Hypothalamus (tissue), 51 donors: ENCODE measurements around the gene EPHB1.
"Not testable (repeated sequence)": the region's sequence is repeated elsewhere in the genome, so short reads cannot be mapped to it uniquely, and the experiment has no call there.

Experiments used
- DNase-seq, 51 donors: peaks; one replicate each; lab custom pipeline; 2025; lab: John Stamatoyannopoulos, UW

EPHB1 gene

DNA sequence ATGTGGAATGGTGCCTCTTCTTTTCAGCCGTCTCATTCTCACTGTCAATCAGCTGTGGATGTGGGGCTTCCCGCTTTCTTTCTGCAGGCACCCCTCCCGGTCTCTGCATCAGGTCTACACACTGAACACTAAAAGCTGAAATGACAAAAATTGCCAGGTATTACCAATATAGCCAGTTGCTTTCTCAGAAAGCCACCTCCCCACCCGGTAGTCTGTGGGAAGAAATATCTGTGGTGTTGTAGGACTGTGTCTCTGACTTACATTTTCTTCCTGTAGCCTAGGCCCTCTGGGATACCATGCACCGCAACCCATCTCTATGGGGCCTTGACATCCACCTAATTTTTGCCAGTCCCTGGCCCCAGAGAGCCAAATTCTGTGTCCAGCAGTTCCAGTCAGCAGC lies 19.2 kb upstream of the EPHB1 start:
- DNase-seq: no peak

DNA sequence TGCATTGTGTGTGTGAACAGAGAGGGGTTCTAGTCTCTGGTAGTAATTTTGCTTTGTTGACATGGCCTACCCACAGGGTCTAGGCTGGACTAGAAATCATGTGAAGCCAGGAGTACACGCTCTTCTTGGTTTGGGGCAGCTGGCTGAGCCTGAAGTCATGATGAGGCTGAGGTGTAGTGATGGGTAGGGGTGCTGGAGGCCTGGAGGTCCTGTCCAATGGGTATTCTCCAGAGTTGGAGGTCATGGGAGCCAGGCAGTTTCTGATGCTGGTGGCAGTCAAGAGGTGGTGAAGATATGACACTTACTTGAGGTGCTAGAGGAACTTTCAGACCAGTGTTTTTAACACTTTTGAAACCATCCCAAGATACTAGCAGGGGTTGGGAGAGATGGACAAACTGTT lies 18.5 kb upstream of the EPHB1 start:
- no peak for DNase-seq

DNA sequence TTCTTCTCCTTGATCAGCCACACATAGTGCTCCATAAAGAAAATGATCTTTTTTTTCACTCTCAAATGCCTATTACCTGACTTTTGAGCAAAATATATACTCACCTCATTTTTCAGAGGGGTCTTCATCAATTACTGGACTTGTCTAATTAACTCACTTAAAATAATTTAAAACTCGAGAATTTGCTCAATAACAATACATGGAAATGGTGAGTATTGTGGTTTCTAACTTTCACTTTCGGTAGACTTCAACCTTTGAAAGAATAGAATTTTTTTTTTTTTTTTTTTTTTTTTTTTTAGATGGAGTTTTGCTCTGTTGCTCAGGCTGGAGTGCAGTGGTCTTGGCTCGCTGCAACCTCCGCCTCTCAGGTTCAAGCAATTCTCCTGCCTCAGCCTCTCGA lies 17.7 kb upstream of the EPHB1 start:
- no peak for DNase-seq

- not testable (repeated sequence) for DNase-seq
Observed at GRCh38 chr3:134788283-134788682, 6.8 kb upstream of the EPHB1 start.

GRCh38 chr3:134790065-134790464 lies 5.0 kb upstream of the EPHB1 start:
- DNase-seq: no peak

- no peak for DNase-seq
Observed at GRCh38 chr3:134791992-134792391, 3.1 kb upstream of the EPHB1 start.

GRCh38 chr3:134792700-134793099 lies 2.4 kb upstream of the EPHB1 start:
- DNase-seq: no peak

DNA sequence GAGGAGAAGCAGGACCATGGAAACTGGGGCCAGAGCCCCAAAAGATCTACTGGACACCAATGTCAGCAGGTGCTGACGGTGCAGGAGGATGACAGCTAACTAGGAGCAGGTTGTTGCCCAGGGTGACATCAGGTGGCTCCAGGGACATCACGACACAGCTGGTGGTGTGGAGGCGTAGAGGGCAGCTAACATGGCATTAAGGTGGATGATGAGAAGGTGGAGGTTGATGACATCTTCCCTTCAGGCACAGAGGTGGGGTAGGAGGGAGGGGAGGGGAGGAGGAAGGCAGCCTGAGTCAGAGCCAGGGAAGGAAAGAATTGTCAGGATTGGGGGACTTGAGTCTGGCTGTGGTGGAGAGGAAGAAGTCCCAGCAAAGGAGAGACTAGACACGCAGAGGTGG lies 1.5 kb upstream of the EPHB1 start:
- DNase-seq: no peak

DNA sequence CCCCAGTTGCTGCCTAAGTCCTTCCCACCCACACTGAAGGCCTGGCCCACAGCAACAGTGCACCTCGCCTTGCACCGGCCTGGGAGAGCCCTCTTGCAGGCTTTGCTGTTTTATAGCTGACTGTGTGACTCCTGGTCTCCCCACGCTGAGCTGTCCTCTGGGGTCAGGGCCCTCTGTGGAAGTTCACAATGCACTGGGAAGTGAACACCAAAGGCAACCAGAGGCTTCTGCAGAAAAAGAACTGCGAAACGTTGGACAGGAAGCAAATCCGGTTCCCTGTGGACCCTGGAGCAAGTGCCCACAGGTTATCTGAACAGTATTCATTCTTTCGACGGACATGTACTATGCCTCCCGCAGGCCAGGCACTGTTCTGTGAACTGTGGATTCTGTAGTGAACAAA lies 737 bp upstream of the EPHB1 start:
- no peak for DNase-seq

DNA sequence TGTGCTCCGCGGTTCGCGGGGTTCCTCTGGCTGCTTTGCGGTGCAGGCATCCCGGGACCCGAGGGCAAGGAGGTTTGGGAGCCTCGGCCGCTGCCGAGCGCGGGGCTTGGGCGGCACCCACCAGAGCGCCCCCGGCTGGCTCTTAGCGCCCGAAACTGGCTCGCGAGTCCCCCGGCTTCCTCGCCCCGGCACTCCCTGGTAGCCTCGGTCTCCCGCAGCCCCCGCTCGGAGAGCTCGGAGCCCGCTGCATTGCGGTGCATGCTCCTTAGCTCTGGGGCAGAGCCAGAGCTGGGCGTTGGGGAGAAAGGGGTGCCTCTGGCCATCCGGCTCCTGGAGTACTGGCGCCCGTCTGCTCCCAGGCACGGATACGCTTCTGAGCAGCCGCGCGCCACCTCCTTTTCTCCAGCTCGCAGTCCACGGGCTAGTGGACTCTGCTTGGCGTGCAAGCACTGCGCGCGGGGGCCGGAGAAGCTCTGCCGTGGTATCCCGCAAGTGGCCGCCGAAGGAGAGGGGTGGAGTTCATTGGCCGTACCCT lies 753 bp downstream of the EPHB1 start:
- peak in 5 of 51 donors; percentile 17 to 34 (median 25) for DNase-seq

DNA sequence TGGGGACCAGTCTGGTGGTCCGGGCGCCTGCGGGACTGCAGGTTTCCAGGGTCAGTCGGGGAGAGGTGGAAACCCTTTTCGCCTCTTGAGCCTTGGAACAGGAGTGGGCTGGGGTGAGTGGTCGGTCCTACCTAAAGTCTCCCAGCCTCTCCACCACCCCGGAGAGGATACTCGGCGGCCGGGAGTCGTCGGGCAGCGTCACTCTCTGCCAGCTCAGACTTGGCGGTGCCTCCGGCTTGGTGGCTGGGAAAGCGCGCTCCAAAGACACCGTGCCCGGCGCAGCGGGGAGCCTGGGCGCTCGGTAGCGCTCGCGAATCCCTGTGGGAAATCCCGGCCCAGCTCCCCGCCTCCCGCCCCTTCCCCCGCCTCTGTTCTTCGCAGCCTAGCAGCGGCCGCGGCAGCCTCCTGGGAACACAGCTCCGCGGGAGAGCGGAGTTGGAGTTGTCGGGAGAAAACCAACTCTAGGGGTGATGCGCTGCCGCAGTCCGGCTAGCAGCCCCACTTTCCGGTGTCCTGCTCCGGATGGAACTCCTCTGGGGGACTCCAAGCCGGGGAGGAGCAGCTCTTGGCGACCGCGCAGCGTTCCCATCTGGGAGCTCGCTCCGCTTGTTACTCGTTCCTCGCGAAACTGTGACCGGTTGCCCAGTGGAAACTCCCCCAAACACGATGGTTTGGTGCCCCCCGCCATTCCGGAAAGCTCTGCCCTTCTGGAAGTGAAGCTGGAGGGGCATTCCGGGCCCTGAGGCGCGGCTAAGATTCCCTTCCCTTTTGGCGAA lies 1.4 kb downstream of the EPHB1 start:
- peak in 24 of 51 donors; percentile 13 to 55 (median 36) for DNase-seq

DNA sequence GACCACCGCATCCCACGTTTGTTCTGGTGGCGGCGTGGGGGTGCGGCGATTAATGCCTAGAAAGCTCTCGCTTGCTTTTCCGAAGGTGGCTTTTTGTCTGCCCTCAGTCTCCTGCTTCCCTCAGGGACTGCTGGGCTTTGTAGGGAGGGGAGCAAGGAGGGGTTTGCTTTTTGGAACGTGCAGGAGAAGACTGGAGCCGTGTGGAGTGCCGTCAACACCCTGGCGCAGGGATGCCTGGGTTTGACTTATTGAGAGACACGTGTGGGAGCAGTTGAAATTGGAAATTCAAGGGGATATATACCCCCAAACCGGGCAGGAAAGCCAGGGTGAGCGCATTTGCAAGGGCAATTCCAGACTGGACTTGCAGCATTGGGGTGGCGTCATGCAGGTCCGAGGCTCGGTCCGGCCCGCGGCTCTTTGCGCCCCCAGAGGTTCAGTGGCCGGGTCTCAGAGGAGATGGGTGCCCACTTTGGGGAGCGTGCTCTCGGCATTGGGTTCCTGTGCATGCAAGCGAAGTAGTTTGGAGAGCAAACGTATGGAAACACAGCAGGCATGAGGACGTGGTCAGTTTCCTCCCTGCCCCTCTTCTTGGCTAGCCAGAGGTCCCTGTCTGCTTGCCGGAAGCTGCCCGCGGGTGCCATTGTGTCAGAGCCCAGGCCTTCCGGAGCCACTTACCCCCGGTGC lies 2.1 kb downstream of the EPHB1 start:
- peak in 4 of 51 donors; percentile 7 to 31 (median 18) for DNase-seq

DNA sequence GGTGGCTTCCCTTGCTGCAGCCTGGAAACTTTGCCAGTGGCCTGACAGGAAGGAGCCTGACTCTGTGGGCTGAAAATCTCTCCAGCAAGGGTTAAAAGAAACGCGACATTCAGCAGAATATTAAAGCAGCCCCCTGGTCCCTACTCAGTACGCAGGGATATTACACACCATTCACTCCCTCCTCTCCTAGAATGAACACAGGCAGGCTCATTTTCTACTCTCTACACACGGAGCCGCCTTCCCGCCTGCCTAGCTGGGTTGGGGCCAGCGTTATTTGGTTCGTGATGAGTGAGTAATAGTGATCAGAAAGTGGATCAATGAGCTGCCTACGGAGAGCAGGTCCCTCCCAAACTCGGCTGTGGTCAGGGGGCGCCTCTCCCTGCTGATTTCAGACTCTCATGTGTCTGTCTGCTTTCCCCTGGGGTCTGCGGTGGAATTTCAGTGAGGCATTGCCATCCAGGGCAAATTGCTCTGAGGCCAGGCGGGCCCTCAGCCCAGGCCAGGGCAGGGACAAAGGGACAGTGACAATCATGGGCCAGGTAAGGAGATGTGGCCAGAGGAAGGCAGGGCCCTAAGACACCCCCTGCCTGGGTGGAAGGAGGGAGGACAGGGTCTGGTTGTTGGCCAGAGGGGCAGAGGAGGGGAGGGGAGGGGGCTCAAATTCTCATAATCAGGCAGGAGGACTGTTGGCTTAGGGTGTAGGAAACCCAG lies 2.8 kb downstream of the EPHB1 start:
- DNase-seq: peak in 1 of 51 donors; percentile 53

DNA sequence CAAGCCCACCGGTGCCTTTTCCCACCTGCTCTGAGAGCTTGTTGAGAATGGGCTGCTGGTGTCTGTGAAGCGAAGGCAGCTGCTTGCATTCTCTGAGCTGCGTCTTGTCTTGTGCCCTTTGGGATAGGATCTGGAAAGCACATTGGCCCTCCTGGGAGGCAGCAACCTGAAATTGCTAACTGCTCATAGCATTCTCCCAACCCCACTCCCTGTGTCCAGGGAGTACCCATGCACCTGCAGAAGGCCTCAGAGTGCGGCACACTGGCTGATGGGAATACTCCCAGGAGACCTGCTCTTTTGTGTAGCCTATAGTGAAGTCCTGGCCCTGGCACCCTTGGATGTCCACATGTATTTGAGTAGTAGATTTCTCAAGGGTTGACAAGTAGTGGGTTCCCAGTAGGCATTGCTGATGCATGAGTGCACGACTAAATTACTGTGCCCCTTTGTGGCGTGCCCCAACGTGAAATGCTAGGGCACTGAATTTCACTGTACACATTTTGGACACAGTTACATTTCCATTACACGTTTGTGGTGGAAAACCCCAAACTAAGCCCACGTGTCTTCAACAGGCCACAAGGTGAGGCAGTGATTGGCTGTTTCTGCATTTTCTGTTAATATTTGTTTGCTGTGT lies 3.7 kb downstream of the EPHB1 start:
- no peak for DNase-seq

DNA sequence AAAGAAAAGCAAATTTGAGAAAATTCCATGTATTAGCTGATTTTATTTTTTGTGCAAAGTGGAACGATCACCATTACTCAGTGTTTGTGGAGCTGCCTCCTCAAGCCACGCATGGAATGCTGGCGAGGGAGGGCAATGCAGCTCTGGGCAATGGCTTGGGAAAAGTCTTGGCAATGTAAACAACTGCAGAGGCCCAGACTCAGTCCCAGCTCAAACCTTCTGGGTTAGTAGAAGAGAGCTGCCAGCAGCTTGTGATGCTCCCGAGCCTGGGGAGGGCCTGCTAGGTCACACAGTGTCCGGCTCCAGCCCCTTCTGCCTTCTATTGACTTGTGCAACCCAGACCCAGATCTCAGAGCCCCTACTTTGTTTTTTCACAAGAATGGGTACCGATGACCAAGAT lies 4.3 kb downstream of the EPHB1 start:
- DNase-seq: peak in 6 of 51 donors; percentile 3 to 22 (median 9)

- DNase-seq: no peak
Observed at GRCh38 chr3:134801204-134801958, 6.3 kb downstream of the EPHB1 start.

DNA sequence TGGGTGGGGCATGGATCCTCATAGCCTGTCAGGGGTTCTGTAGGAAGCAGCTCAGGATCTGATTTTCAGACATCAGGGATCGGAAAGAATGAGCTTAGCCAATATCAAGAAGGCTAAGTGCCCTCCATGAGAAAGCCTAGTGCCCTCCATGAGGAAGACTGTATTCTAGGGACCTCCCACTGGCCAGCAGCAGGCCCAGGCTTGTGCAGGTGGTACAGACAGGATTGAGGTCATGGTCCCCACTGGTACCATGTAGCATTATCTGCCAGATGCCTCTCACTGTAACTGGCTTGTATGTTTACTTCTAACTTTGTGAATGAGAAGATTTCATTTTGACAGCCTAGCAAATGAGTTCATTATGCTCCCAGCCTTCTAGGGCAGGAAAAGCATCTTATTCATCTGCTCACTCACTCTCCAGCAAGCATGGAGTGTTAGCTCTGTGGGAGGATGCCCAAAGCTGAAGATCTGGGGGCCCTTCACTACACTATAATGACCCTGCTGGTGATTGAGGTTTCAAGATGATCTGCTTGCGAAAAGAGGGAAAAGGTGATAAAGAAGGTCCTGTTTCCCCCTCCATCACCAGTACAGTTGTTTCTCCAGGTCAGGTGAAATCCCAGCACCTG lies 7.5 kb downstream of the EPHB1 start:
- DNase-seq: no peak

- no peak for DNase-seq
Observed at GRCh38 chr3:134803051-134803505, 8.0 kb downstream of the EPHB1 start.

DNA sequence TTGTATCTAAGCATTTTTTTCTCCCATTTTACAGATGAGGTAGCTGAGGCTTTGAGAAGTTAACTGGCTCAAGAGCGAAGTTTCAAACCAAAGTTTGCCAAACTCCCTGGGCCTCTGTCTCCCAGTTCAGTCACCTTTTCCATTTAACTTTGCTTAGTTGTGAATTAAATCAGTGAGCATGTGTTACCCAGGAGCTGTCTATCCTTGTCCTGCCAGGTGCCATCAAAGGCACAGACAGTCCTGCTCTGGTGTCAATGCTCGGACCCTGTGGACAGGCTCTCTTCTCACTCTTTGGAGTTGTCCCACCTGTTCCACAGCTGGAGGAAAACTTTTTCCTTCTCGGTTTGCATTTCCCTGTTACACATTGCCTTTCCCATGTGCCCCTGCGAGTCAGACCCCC lies 8.6 kb downstream of the EPHB1 start:
- DNase-seq: no peak
